ENCODE results near the gene ME3.

Gene ME3

DNA sequence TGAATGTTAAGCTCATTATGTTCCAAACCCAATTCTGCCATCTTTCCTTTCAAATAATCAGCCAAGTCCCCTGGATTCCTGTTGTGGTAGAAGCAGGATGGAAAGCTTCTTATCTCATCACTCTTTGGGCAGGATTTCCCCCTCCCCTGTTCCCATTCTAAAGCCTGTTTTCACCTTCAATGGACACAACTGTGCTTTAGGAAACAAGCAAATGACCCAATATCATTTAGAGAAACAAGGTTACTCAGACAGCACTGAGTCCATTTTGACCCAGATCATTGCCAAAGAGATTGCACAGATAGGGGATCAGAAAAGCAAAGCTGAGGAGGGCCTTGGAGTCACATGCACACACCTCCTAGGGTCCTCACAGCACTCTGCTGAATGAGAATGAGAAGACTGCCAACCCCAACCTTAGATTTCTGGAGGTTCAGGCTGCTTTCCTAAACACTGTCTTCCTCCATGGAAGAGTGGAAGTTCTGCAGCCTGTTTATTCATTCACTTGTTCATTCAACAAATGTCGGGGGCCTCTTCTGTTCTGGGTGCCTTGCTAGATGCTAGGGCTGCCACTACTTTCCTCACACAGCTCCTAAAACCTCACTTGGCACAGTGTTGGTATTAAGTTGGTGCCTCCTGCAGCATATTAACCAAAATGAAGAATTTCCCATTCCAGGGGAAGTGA is 95.3 kb downstream of the ME3 start:
- no peak for DNase-seq (ENCODE audit: low read depth in 1 of 2, low spot score in 1 of 2)
- no peaks in the 10 kb centered on the region for H3K27me3 ChIP-seq (ENCODE audit: insufficient read depth, poor library complexity, severe bottlenecking)
- no peak for TF ChIP-seq GABPA (IDR thresholded peaks at IDR 0.05; ENCODE audit: low read depth)
- TF ChIP-seq, protein P1, sequence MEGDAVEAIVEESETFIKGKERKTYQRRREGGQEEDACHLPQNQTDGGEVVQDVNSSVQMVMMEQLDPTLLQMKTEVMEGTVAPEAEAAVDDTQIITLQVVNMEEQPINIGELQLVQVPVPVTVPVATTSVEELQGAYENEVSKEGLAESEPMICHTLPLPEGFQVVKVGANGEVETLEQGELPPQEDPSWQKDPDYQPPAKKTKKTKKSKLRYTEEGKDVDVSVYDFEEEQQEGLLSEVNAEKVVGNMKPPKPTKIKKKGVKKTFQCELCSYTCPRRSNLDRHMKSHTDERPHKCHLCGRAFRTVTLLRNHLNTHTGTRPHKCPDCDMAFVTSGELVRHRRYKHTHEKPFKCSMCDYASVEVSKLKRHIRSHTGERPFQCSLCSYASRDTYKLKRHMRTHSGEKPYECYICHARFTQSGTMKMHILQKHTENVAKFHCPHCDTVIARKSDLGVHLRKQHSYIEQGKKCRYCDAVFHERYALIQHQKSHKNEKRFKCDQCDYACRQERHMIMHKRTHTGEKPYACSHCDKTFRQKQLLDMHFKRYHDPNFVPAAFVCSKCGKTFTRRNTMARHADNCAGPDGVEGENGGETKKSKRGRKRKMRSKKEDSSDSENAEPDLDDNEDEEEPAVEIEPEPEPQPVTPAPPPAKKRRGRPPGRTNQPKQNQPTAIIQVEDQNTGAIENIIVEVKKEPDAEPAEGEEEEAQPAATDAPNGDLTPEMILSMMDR (IDR thresholded peaks at IDR 0.05; ENCODE audit: insufficient read depth, low read length): no peak
- no peak for TF ChIP-seq SPI1 (IDR thresholded peaks at IDR 0.05; ENCODE audit: borderline replicate concordance, low read depth)
- TF ChIP-seq POLR2AphosphoS5 (IDR thresholded peaks at IDR 0.05; ENCODE audit: low read depth): no peak
- TF ChIP-seq, protein P2, sequence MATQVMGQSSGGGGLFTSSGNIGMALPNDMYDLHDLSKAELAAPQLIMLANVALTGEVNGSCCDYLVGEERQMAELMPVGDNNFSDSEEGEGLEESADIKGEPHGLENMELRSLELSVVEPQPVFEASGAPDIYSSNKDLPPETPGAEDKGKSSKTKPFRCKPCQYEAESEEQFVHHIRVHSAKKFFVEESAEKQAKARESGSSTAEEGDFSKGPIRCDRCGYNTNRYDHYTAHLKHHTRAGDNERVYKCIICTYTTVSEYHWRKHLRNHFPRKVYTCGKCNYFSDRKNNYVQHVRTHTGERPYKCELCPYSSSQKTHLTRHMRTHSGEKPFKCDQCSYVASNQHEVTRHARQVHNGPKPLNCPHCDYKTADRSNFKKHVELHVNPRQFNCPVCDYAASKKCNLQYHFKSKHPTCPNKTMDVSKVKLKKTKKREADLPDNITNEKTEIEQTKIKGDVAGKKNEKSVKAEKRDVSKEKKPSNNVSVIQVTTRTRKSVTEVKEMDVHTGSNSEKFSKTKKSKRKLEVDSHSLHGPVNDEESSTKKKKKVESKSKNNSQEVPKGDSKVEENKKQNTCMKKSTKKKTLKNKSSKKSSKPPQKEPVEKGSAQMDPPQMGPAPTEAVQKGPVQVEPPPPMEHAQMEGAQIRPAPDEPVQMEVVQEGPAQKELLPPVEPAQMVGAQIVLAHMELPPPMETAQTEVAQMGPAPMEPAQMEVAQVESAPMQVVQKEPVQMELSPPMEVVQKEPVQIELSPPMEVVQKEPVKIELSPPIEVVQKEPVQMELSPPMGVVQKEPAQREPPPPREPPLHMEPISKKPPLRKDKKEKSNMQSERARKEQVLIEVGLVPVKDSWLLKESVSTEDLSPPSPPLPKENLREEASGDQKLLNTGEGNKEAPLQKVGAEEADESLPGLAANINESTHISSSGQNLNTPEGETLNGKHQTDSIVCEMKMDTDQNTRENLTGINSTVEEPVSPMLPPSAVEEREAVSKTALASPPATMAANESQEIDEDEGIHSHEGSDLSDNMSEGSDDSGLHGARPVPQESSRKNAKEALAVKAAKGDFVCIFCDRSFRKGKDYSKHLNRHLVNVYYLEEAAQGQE (IDR thresholded peaks at IDR 0.05; ENCODE audit: insufficient replicate concordance, low read depth): no peak
- H3K27ac ChIP-seq (replicated peaks): no peak overlapping the region
- H3K4me3 ChIP-seq (replicated peaks; ENCODE audit: insufficient read depth, low read length): no peak overlapping the region

DNA sequence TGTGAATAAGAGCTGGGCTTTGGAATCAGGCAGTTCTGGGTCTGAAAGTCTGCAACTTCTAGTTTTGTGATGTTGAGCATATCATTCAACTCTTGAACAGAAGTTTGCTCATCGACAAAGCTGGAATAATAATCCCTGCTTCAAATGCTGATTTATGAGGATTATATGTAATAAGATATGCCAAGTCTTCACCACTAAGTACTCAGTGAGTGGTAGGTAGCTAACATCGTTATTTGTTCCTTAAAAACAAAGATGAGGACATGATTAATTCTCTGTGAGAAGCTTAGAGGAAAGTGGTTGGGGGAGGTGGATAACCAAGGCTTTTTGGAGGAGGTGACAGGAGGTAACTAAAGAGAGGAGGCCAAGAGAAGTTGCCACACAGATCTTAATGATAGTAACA is 96.5 kb downstream of the ME3 start:
- no peak overlapping the region for H3K4me3 ChIP-seq (replicated peaks; ENCODE audit: insufficient read depth, low read length)
- no peak for DNase-seq (ENCODE audit: low read depth in 1 of 2, low spot score in 1 of 2)
- H3K27me3 ChIP-seq (ENCODE audit: insufficient read depth, poor library complexity, severe bottlenecking): no peaks in the 10 kb centered on the region
- no peak overlapping the region for H3K27ac ChIP-seq (replicated peaks)
- TF ChIP-seq, protein P2 (IDR thresholded peaks at IDR 0.05; ENCODE audit: insufficient replicate concordance, low read depth): no peak
- TF ChIP-seq GABPA (IDR thresholded peaks at IDR 0.05; ENCODE audit: low read depth): no peak
- TF ChIP-seq, protein P1 (IDR thresholded peaks at IDR 0.05; ENCODE audit: insufficient read depth, low read length): no peak
- TF ChIP-seq SPI1 (IDR thresholded peaks at IDR 0.05; ENCODE audit: borderline replicate concordance, low read depth): no peak
- TF ChIP-seq POLR2AphosphoS5 (IDR thresholded peaks at IDR 0.05; ENCODE audit: low read depth): no peak

DNA sequence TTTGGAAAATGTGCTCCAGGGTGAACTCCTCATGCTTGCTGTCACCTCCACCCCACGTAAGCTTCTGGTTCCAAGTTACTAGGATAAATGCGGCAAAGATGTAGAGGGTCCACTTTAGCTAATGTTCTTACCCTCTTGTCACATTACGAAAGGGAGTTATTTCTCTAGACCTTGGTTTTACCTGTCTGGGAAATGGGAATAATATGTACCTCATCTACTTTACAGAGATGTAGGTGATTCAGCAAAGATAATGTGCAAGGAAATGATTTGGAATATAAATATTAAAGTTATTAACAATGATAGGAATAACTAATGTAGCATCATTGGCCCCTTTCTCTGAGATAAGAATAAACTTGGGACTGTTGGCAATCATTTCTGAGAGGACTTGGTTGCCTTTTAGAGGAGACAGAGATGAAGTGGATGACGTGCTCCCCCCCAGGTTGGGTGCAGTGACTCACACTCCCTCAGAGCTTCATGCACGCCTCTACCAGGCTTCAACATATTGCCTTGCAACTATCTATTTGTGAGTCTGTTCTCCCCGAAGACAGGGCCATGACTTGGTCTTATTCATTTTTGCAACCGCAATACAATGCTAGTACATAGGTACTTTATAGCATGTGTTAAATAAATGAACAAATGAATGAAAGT is 97.1 kb downstream of the ME3 start:
- Histone ChIP-seq H3K27me3 (ENCODE audit: insufficient read depth, poor library complexity, severe bottlenecking) (no peaks in the 10 kb centered on the region), H3K27ac (replicated peaks) (no peak overlapping the region), H3K4me3 (replicated peaks; ENCODE audit: insufficient read depth, low read length) (no peak overlapping the region)
- TF ChIP-seq POLR2AphosphoS5 (IDR thresholded peaks at IDR 0.05; ENCODE audit: low read depth): no peak
- DNase-seq (ENCODE audit: low read depth in 1 of 2, low spot score in 1 of 2): no peak

DNA sequence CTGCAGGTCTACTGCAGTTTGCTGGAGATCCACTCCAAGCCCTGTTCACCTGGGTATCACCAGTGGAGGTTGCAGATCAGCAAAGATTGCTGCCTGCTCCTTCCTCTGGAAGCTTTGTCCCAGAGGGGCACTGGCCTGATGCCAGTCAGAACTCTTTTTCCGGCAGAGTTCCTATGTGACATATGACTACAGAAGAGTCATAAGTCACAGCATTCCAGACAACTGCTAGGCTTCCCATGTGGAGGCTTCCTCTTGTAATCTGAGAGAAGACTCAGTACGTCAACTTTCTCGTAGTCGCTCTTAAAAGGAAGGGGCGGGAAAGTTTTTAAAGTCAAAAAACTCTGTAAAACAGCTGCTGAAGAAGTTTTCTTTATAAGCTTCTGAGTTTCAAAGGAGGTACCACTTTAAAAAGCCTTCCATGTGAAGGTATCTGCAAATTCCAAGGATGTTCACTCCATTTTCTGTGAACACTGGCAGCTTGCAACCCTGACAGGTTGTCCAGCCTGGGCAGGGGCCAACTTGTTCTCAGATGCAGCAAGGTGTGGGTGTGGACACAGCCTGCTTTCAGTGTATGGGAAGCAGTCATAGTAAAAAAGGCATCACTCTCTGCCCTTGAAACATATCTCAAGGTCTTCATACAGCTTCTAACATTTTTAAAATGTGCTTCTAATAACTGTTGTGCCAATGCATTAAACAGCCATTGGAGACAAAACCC is 97.8 kb downstream of the ME3 start:
- DNase-seq (ENCODE audit: low read depth in 1 of 2, low spot score in 1 of 2): no peak
- Histone ChIP-seq H3K27ac (replicated peaks) (no peak overlapping the region), H3K27me3 (ENCODE audit: insufficient read depth, poor library complexity, severe bottlenecking) (no peaks in the 10 kb centered on the region), H3K4me3 (replicated peaks; ENCODE audit: insufficient read depth, low read length) (no peak overlapping the region)
- TF ChIP-seq, protein P1 (IDR thresholded peaks at IDR 0.05; ENCODE audit: insufficient read depth, low read length): no peak
- no peak for TF ChIP-seq SPI1 (IDR thresholded peaks at IDR 0.05; ENCODE audit: borderline replicate concordance, low read depth)
- no peak for TF ChIP-seq POLR2AphosphoS5 (IDR thresholded peaks at IDR 0.05; ENCODE audit: low read depth)
- no peak for TF ChIP-seq GABPA (IDR thresholded peaks at IDR 0.05; ENCODE audit: low read depth)
- TF ChIP-seq, protein P2 (IDR thresholded peaks at IDR 0.05; ENCODE audit: insufficient replicate concordance, low read depth): no peak

Data from HL-60 (cell line).